Smooth muscle cell (in vitro differentiated cells): ENCODE results near the gene OTUD5. TPM values are rescaled to one million over a fixed set of nuclear protein-coding genes. Genes with fewer than 3 reads are reported as not detected.
A peak's percentile ranks its signal among the peaks of the same experiment; 100 is the strongest.

Source experiments
- DNase-seq: peaks from one replicate; lab custom pipeline; 2025; ENCODE audit not compliant: unreplicated experiment; lab: John Stamatoyannopoulos, UW
- H2AFZ ChIP-seq: fragments of 200-600 bp; sonication (generic); 2 replicates; pipeline ENCODE4 v1.6.0; 2016; ENCODE audit warnings: antibody characterized with exemption, low read depth, mild to moderate bottlenecking
- H3F3A ChIP-seq: fragments of 200-600 bp; sonication (generic); 2 replicates; pipeline ENCODE4 v1.6.0; 2017; ENCODE audit warnings: antibody characterized with exemption, low read depth
- H3K27ac ChIP-seq: fragments of 200-600 bp; sonication (generic); 2 replicates; pipeline ENCODE4 v1.5.1; 2016; ENCODE audit warnings: low read depth, mild to moderate bottlenecking
- H3K27me3 ChIP-seq: fragments of 200-600 bp; sonication (generic); 2 replicates; pipeline ENCODE4 v1.6.1; 2016; ENCODE audit warnings: low read depth, mild to moderate bottlenecking
- H3K36me3 ChIP-seq: fragments of 200-600 bp; sonication (generic); 2 replicates; pipeline ENCODE4 v1.5.1; 2016; ENCODE audit warnings: low read depth
- H3K4me1 ChIP-seq: fragments of 200-600 bp; sonication (generic); 2 replicates; pipeline ENCODE4 v1.5.1; 2016; ENCODE audit warnings: low read depth
- H3K4me2 ChIP-seq: fragments of 200-600 bp; sonication (generic); 2 replicates; pipeline ENCODE4 v1.6.0; 2016; ENCODE audit warnings: mild to moderate bottlenecking
- H3K4me3 ChIP-seq: fragments of 200-600 bp; sonication (generic); 2 replicates; pipeline ENCODE4 v1.5.1; 2016; ENCODE audit warnings: mild to moderate bottlenecking
- H3K79me2 ChIP-seq: fragments of 200-600 bp; sonication (generic); 2 replicates; pipeline ENCODE4 v1.6.0; 2016; ENCODE audit warnings: low read depth, mild to moderate bottlenecking
- H3K9ac ChIP-seq: fragments of 200-600 bp; sonication (generic); 2 replicates; pipeline ENCODE4 v1.6.0; 2016; ENCODE audit warnings: low read depth
- H3K9me3 ChIP-seq: fragments of 200-600 bp; sonication (generic); replicated peaks from 2 replicates; pipeline ENCODE4 v1.5.1; 2016; ENCODE audit warnings: low read depth
- H4K20me1 ChIP-seq: fragments of 200-600 bp; sonication (generic); 2 replicates; pipeline ENCODE4 v1.6.0; 2016; ENCODE audit warnings: low read depth
- CTCF ChIP-seq: fragments of 200-600 bp; sonication (generic); IDR thresholded peaks from 2 replicates; pipeline ENCODE4 v1.5.1; 2017; ENCODE audit warnings: borderline replicate concordance, mild to moderate bottlenecking, antibody characterized with exemption; ENCODE audit not compliant: insufficient read depth, poor library complexity, severe bottlenecking
- WGBS: methylation state at CpG from one replicate; pipeline ENCODE4 v1.1.7; 2016; ENCODE audit warnings: low lambda C conversion rate; 5-methylcytosine and 5-hydroxymethylcytosine counted together
- polyA plus RNA-seq: library from polyadenylated mRNA; unstranded; fragments of >200 nt; fragmentation: Nextera tagmentation; extraction: Ambion mirVana; gene quantifications from 2 replicates; pipeline ENCODE4 v1.2.1, GENCODE V29; 2016
- total RNA-seq: library from RNA; depleted of rRNA; stranded (reverse); fragments of >200 nt; gene quantifications from 2 replicates; pipeline ENCODE4 v1.2.3, GENCODE V29; 2014

OTUD5 gene
- total and polyA plus RNA-seq, 2 experiments from 2014 or later: 30.7 to 55.1 TPM

GRCh38 chrX:48914593-48915493 lies 42.6 kb downstream of the OTUD5 start:
- no peak overlapping the region for H2AFZ ChIP-seq
- H3K4me1 ChIP-seq: peaks cover 7% of the 10 kb centered on the region
- no peak overlapping the region for H3K4me3 ChIP-seq
- TF ChIP-seq CTCF: no peak
- peaks cover 16% of the 10 kb centered on the region for H3K79me2 ChIP-seq
- H3K27ac ChIP-seq: no peak overlapping the region
- no peaks in the 10 kb centered on the region for H3K36me3 ChIP-seq
- H3F3A ChIP-seq: no peaks in the 10 kb centered on the region
- no peak overlapping the region for H3K4me2 ChIP-seq
- H3K9ac ChIP-seq: no peak overlapping the region
- no peak for DNase-seq
- no peaks in the 10 kb centered on the region for H3K9me3 ChIP-seq
- 89% methylated on average over 13 of the region's 13 CpGs for WGBS
- H4K20me1 ChIP-seq: no peaks in the 10 kb centered on the region
- H3K27me3 ChIP-seq: no peaks in the 10 kb centered on the region

GRCh38 chrX:48913605-48914366 lies 43.6 kb downstream of the OTUD5 start:
- H3K4me3 ChIP-seq: no peak overlapping the region
- TF ChIP-seq CTCF: no peak
- H3K4me1 ChIP-seq: peaks cover 3% of the 10 kb centered on the region
- peaks cover 26% of the 10 kb centered on the region for H3K79me2 ChIP-seq
- no peak overlapping the region for H3K27ac ChIP-seq
- no peaks in the 10 kb centered on the region for H3K9me3 ChIP-seq
- H2AFZ ChIP-seq: no peak overlapping the region
- H3K4me2 ChIP-seq: no peak overlapping the region
- H3F3A ChIP-seq: no peaks in the 10 kb centered on the region
- H3K27me3 ChIP-seq: no peaks in the 10 kb centered on the region
- H3K36me3 ChIP-seq: no peaks in the 10 kb centered on the region
- no peak for DNase-seq
- H3K9ac ChIP-seq: no peak overlapping the region
- 89% methylated on average over 5 of the region's 5 CpGs for WGBS
- peaks cover 5% of the 10 kb centered on the region for H4K20me1 ChIP-seq

- Histone ChIP-seq H3K4me3 (peak within 1 kb of the TSS; percentile 68), H2AFZ (peak within 1 kb of the TSS; percentile 61), H4K20me1 (peaks cover 18% of the 10 kb centered on the region), H3K9me3 (no peaks in the 10 kb centered on the region), H3K4me1 (peaks cover 3% of the 10 kb centered on the region), H3K4me2 (peak within 1 kb of the TSS; percentile 93), H3K27ac (peak within 1 kb of the TSS; percentile 86), H3K79me2 (peaks cover 32% of the 10 kb centered on the region), H3K27me3 (no peaks in the 10 kb centered on the region), H3K9ac (peak within 1 kb of the TSS; percentile 94), H3F3A (no peaks in the 10 kb centered on the region), H3K36me3 (no peaks in the 10 kb centered on the region)
- peak; percentile 35 for DNase-seq
- TF ChIP-seq CTCF: no peak
- 40% methylated on average over 60 of the region's 60 CpGs for WGBS
Observed at GRCh38 chrX:48911412-48912182, 45.8 kb downstream of the OTUD5 start, which contains the start of gene SLC35A2. SLC35A2 (minus strand) TSS chrX:48911646; CDS start chrX:48911636, 10 bp downstream.
